GM19193 (cell line): ENCODE data around the gene SGO1.

Experiments
- POLR2A ChIP-seq: IDR thresholded peaks from 4 replicates; pipeline ENCODE4 v1.6.1; 2011; ENCODE audit not compliant: insufficient read depth, insufficient read length; ENCODE audit errors: extremely low read depth

The SGO1 gene

DNA sequence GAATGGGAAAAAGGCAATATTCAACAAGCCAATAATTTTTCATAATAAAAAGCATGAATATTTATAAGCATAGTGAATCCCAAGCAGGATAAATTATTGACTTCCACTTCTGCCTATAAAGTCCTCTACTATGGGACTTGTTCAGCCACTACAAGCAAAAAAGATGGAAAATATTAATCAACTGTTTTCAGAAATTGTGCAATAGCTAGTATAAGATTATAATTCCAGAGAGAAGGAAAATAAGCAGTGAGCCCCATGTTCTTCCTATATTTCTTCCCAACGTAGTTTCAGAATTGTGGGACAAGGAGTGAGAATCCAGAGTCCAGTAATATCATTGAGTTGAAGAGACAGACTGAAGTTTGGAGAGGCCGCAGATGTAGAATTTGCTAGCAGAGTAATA, 24.3 kb downstream of the SGO1 start:
- TF ChIP-seq POLR2A = no peak

DNA sequence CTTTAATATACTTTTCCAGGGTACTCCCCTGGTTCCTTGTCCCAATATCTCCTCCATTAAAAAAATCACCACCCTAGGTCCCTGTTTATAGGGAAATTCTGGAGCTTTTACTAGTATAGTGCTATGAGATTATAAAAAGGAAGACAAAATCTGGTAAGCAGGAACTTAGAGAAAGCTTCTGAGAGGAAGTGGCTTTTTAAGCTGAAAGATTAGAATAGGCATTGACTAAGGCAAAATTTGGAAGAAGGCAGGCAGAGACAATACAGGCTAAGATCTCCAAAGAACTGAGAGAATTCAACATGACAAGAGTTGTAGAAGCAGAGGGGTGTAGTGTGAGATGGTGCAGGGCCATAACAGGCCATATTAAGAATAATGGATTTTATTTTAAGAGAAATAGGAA, 25.8 kb downstream of the SGO1 start:
- TF ChIP-seq POLR2A = no peak

DNA sequence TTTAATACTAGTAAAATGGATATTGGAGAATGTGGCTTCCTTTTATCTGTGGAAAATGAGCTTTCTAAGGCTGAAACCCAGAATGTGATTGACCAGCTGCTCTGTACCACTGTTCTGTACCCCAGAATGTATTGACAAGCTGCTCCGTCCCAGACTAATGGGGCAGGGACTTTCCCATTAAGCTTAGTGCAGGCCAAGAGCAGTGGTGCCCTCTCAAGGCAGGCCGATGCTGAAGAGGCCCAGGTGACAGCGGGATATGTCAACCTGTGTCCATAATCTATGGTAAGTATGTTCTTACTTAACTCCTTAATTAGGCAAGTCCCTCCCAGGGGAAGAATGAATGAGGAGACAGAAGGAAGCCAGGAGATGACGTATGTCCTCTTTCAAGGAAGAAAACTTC, 31.1 kb downstream of the SGO1 start:
- TF ChIP-seq POLR2A = no peak

- no peak for TF ChIP-seq POLR2A
Measured at GRCh38 chr3:20154078-20154477, 31.9 kb downstream of the SGO1 start.

- no peak for TF ChIP-seq POLR2A
Measured at GRCh38 chr3:20148466-20148865, 37.5 kb downstream of the SGO1 start.

GRCh38 chr3:20147361-20147760, 38.6 kb downstream of the SGO1 start:
- TF ChIP-seq POLR2A = no peak

DNA sequence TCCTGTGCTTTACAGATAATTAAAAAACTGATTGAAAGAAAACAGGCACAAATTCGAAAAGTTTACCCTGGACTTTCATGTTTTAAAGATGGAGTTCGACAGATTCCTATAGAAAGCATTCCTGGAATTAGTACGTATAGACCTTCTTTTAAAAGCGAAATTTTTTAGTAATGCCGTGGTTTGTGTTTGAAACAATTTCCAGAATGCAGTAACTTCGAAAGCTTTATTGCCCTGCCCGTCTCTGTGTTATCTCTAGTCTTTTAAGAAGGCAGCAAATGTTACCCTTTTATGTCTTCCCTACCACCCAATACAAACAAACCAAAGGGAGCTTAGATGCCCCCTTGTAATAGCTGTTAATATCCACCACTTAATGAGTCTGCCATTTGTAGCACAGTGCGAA, 39.7 kb downstream of the SGO1 start:
- TF ChIP-seq POLR2A = no peak

DNA sequence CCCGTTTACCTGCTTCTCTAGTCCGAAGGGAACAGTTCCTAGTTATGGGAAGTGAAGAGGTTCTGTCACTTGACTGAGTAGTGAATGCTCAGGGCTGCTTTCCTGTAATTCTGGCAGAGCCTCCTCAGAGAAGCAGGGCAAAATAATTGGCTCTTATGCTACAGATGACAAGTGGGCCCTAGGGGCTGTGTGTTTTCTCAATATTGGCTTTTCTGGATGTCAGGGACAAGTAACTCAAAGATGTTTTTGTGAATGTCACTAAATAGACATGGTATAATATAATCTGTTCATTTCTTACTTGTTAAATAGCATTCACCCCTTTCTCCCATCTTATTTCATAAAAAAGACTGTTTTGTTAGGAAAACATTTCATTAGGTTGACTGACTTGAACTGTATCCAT, 40.1 kb downstream of the SGO1 start:
- no peak for TF ChIP-seq POLR2A

- no peak for TF ChIP-seq POLR2A
Measured at GRCh38 chr3:20143519-20143918, 42.5 kb downstream of the SGO1 start.

- TF ChIP-seq POLR2A = no peak
Measured at GRCh38 chr3:20142517-20142916, 43.5 kb downstream of the SGO1 start.

- TF ChIP-seq POLR2A = no peak
Measured at GRCh38 chr3:20141851-20142250, 44.2 kb downstream of the SGO1 start.

GRCh38 chr3:20141316-20141715, 44.7 kb downstream of the SGO1 start:
- TF ChIP-seq POLR2A = no peak

DNA sequence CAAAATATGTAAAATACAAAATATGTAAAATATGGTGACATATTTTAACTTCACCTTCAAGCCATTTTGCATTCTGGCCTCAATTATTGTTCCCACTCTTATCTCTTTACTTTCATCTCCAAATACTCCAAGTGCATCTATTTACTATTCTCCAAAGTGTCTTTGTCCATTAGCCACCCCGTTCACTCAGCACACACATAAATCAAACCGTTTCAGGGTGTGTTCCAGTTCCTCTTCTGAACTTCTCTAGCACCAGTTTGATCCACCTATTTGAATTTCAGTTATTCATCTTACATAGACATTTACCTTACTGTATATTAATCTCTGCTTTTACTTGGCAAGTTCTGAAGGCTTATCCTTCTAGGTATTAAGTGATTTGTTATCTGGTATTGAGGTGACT, 45.1 kb downstream of the SGO1 start:
- TF ChIP-seq POLR2A = no peak

GRCh38 chr3:20137647-20138046, 48.4 kb downstream of the SGO1 start:
- TF ChIP-seq POLR2A = no peak

DNA sequence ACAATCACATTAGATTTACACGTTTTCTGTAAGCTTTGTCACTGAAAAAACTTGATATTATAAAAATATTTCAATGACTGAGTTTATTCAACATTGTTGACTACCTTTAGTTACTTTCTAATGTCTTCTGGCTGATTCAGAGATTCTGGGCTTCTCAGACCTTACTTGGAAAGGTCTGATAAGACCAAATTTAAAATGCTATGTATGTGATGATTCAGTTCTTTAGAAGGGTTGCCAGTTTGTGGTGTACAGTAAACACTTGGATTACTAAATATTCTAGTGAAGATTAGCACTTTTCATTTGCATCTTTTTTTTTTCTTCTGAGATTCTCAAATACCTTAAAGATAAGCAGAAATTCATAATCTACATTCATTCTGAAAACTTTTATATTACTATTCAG, 49.8 kb downstream of the SGO1 start:
- no peak for TF ChIP-seq POLR2A

DNA sequence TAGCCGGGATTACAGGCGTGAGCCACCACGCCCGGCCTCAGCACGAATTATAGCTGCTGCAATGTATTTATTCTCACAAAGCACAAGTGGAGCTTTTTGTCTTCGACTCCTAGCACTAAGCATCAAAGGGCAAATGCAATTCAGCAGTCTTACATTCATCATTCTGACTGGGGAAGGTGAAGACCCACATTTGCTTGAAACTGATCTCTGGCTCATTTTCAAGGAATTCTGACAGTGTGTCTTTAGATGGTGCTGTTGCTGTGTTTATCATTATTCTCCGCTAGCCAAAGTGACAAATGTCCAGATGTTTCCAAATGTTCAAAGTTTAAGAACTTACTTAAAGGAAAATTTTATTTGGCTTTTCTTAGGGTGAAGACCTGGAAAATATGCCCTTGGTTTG, 55.9 kb downstream of the SGO1 start:
- no peak for TF ChIP-seq POLR2A

- no peak for TF ChIP-seq POLR2A
Measured at GRCh38 chr3:20128358-20128757, 57.6 kb downstream of the SGO1 start.

DNA sequence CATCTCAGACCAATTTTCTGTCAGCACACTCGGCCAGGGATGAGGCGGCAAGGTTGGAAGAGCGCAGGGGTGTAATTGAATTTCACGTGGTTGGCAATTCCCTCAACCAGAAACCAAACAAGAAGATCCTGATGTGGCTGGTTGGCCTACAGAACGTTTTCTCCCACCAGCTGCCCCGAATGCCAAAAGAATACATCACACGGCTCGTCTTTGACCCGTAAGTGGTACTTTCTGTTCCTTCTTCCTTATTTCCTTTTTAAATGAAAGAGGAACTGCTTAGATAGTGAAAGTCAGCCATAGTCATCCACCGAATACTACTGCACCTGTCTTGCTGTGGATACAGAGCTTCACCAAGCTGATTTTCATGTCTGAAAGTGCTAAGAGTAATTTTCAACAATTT, 60.1 kb downstream of the SGO1 start:
- TF ChIP-seq POLR2A = no peak
